Raji (cell line): ENCODE results near the gene SETDB1.

ENCODE experiments used
- POLR2A ChIP-seq: IDR thresholded peaks from 2 replicates; pipeline ENCODE4 v1.6.1; 2011; ENCODE audit warnings: low read depth, low read length, control low read depth; ENCODE audit not compliant: insufficient read depth

SETDB1 gene

DNA sequence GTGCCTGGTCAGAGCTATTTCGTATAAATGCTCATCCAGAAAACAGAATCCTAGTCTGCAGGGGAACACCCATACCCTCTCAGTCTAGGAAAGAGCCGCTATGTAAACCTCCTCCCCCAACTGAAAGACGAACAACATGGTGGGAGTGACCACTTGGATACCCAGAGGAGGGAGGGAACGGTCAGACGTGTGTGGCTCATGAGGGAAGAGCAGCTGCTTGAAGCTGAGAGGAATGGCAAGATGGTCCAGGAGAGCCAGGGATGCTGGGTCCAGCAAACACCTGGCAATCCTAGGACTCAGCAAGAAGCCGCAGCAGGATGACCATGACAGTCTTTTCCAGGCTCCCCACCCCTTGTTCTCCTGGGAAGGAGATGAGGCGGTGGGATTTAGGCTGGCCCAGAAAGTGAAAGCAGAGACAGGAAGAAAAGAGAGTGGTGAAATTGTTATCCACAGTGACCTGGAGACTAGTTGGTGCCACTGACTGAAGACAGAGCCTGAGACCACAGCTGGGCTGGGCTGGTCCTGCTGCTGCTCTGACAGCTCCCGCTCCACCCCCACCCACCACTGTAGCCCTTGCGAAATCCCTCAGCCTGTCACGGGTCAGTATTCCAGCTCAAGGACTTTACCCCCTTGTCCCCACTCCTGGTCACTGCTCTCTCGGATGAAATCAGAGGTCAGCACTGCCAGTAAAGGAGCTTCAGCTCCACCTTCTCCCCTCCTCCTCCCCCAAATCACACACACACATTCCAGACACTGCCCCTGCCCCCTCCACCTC is 44.8 kb downstream of the SETDB1 start:
- no peak for TF ChIP-seq POLR2A

DNA sequence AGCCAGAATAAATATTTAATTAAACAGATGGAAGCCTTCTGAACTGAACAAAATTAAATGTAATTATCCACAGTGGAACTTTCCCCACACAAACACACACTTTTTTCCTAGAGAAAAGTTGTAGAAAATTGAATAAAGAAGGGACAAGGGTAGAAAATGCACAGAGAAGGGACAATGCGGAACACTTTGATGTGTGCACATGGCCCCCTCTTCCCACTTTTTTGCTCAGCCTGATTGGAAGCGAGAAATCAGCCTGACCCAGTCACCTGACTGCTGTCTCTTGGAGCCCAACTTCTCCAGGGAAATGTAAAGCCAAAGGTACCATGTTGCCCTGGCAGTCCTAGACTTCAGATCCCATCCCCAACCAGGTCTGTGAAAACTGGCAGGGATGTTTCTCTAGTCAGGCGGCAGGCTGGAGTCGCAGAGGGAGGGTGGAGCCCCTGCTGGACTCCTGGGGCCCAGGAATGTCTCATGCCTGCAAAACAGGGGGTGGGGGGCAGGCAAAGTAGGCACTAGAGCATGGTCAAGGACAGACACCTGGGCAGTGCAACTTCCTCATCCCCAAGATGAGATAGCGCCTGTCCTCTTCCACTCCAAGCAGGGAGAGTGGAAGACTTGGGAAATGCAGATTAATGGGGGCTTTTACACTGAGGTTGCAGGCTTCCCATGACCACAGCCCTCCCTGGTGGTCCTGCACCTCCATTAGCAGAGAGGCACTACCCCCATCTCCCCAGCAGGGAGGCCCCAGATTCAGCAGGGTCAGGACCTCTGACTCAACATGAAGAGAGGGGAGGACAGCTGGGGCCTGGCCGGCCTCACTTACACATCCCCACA is 45.6 kb downstream of the SETDB1 start:
- TF ChIP-seq POLR2A, result no peak

DNA sequence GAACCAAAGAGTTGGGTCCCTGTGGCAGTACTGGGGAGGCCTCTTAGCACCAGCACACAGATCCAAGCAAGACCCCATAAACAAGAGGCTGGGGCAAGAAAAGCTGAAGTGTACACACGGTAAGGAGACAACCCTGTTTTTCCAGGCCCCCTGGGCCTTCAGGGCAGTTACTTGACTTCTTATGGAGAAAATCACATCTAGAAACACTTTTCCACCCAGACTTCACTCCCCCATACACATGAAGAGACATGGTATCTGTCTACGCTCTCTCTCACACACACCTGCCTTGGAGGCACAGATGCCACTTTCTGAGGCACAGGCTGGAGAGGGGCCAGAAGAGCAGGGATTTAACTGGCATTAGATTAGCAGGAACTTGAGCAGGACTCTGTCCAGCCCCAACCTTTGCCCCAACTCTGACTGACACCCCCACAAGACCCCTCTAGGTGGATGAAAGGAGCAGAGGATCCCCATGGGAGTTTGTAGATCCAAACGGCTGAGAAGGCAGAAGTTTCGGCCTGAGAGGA is 46.3 kb downstream of the SETDB1 start:
- no peak for TF ChIP-seq POLR2A

DNA sequence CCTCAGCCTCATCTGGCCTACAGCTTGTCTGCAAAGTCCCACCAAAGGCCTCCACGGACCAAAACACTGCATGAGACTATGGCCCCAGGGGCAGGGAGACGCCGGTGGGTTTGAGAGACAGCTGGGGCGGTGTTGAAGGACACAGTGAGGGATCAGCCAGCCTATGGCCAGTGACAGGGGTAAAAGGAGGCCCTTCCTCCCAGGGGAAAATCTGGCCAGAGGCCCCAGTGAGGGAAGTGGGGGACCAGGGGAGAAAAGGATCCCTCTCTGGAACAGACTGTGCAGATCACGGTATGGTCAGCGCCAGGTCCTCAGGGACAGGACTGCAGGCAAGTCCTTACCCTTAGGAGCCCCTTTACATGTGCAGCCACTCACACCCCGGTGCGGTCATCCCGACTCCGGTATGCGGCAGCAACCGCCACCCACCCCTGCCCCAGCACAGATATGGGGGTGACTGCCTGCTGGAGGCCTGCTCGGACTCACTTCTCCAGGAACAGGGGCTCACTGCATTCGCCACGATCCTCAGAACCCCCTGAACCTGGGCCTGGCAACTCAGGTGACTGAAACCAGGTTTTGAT is 47.2 kb downstream of the SETDB1 start:
- no peak for TF ChIP-seq POLR2A

DNA sequence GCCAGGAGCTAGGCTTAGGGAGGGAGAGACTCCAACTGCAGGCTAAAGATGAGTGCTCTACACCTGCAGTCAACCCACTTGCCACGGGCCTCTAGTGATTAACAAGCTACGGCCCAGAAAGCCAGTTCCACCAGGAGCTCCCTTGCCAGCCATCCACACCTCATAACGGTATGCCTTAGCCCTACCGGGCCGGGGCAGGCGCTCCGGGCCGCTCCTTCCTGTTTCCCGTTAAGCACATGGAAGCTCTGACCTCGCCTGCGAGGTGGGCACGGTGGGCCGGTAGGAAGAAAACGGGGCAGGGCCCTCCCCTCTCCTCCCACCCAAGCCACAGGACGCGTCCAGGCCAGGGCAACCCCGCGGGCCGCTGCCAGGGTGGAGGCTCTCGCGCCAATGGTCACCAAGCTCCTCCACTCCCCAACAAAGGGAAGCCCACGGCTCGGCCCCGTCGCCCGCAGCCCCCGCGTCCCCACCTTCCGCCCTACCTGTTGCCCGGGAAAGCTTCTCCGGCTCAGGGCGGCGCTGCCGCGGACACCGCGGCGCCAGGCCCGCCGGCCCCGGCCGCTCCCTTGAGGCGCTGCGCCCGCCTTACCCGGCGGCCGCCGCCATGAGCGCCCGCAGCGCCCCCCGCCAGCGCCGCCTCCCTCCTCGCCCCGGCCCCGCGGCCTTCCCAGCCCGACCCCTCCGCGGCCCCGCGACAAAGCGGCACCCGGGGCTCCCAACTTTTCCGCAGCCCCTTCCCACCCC is 47.8 kb downstream of the SETDB1 start:
- peak; percentile 49 for TF ChIP-seq POLR2A

DNA sequence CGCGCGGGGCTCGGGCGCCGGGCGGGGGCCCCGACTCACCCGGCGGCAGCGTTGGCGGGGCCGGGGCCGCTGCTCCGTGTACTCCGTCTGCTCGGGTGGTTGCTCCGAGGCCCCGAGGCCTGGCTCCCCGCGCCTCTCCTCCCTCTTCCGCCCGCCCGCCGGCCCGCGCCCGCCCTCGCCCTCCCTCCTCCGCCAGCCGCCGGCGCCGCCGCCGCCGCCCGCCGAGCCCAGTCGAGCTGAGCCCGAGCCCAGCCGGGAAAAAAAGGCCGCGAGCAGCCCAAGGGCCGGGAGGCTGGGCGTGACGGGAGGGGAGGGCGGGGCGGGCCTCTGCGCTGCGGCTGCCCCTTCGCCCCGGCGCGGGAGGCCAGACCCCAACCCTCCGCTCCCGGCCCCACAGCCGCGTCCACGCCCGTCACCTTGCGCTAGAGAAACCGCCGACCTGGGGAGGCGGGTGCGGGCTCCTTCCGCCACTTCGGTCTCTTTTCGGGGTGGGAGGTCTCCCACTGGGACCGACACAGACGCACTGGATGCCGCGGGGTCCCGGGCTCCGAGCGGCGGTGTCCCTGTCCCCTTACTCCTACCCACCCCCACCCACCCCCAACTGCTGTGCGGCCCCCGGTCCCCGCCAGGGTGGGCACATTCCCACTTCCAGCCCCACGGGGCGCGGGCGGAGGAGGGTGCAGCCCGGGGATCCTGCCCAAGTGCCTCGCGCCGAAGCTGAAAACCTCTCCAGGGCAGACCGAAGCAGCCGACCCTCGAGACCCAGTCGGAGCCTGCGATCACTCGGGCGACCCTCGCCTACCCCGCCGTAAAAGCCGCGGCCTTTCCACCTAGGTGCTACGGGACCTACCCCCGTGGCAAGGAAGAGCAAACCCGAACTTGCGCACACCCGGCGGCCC is 48.7 kb downstream of the SETDB1 start, which contains the start of gene CERS2:
TSS of gene CERS2 (minus strand) at position 256 of the 899 bp plus-strand sequence. CDS start 5,745 bp downstream, outside the sequence.
- peak; percentile 44 for TF ChIP-seq POLR2A

DNA sequence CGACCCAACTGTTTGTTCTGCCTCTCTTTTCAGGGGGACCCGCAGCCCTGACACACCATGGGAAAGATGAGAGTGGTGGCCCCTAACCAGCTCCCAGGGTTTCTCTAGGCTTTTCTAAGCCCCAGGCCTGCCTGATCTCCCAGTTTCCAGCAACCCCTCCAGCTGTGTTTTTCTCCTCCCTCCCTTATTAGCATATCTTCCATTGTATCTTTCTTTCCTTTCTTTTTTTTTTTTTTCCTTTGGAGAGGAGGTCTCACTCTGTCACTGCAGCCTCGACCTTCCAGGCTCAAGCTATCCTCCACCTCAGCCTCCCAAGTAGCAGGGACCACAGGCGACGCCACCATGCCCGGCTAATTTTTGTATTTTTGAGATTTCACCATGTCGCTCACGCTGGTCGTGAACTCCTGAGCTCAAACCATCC is 50.2 kb downstream of the SETDB1 start:
- TF ChIP-seq POLR2A, result no peak

DNA sequence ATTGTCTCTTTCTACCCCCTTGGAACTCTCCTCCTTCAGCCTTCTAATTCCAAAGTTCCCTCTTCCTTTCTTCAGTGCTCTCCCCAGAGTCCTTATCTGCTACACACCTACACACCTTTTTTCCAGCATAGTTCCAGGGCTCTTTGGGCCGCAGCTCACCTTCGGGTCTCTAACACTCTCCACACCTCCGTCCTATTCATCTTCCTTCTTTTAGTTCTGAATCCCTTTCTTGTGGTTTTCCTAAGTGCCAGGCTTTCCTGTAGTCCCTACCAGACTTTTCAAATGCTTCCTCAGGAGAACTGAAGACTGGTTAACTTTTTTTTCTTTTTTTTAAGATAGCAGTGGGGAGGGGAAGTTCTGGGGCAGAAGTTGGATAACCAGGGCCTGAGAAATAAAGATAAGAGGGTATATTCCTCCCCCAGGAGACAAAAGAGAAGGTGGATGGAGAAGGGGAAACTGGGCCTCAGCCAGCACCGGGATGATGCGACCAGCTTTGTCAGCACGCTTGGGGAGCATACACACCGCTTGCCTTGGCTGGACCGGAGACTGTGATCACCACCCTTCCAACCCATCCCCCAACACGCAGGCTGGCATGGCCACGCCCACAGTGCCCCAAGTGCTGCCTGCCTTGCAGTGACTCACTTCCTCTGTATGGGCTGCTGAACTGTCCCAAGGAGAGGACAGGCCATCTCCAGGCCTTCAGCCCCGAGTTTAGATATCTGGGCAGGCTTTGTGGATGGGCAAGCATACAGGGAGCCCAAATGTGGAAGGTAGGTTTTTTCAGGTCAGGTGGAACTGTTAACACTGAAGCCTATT is 50.9 kb downstream of the SETDB1 start:
- TF ChIP-seq POLR2A, result peak; percentile 87

DNA sequence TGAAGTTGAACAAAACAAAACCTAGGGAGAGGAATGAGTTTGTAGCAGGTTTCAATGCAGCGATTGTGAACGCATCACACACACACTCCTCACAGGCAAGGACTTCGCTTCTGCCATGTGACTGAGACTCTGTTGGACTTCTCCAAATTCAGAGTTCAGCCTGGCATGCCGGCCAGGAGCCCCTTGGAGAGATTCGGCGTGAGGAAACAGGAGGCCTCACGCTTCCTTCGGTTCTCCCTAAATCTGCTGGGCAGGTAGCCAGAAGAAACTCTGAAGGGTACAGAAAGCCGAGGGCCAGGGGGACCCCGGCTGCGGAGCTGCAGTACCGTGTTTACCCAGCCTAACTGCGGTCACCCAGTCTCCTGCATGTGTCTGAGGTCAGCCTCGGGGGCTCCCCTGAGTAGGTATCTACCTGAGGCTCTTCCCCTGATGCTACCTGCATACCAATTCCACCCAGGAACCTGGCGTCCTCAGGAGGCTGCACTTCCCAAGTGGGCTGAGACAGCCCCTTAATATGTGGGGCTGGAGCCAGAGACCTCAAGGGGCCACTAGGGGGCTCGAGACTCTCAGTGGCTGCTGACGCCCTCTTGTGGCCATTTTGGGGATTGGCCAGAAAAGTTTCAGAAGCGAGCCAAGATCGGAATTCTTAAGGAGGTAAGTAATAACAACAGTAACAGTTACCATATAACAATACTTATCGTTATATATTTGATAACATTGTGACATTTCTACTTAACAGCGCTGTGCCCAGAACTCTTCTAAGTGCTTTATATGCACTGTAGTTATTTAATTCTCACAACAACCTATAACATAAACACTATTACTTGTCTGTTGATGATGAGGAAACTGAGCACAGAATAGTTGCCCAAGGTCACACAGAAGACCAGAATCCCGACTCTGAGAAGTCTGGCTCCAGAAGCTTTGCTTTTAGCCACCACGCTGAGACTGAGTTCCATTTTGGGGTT is 53.2 kb downstream of the SETDB1 start:
- peak; percentile 41; the same call in 1 of the 2 replicates for TF ChIP-seq POLR2A

DNA sequence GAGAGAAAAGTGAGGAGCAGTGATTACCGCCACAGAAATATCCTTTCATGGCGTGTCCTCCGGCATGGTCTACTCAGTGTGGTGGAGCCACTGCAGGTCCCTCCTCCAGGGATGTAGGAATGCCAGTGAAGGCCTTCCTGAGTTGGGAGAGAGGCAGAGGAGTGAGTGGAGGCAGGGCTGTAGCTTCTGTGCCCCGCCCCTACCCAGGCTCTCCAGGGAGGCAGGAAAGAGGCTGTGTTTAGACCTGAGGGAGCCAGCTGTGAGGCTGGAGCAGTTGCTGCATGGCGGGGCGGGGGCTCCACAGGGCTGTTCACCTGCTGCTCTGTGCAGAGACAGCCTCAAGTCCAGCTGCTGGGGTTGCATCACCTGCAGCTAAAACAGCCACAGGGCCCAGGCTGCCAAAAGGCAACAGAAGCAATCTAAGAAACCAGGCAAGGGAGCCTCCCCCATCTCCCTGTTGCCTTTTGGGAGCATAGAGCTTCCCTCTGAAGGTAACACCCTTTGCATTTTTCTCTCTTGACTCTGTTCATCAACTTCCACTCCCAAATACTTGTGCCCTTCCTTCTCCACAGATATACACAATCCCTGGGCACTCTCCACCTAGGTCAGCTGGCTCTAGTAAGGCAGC is 55.1 kb downstream of the SETDB1 start:
- TF ChIP-seq POLR2A, result no peak
